Measurements from ENCODE around the gene RBMS3. TPM values are rescaled to one million over a fixed set of nuclear protein-coding genes. Genes with fewer than 3 reads are reported as not detected.
A peak's percentile ranks its signal among the peaks of the same experiment; 100 is the strongest.
"Not testable (repeated sequence)": the region's sequence is repeated elsewhere in the genome, so short reads cannot be mapped to it uniquely, and the experiment has no call there.

Gene RBMS3
- total and polyA plus RNA-seq, 7 donors: 0.46 to 61.9 (median 39.9) TPM

DNA sequence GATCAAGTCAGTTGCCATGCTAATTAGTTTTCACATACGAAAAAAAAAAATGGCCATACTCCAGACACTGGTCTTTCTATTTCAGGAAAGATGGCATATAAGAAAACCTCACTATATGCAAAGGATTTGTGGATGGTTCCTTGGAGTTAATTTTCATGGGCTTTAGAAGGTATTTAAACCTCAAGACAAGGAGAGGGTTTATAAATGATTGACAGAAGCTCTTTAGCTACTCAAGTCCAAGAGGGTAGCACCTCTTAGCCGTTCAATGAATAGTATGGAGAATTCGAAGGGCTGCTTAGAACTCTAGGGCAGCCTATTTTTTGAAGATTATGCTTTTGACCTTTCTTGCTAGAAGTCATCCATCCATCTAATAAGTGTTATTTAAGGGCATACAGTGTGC is 41.7 kb downstream of the RBMS3 start:
- H3K36me3 ChIP-seq: no peaks in the 10 kb centered on the region
- 81 to 82% methylated on average over 3 of the region's 3 CpGs for WGBS, 2 donors
- intact Hi-C loops (cut with DNase I): no loop called here

DNA sequence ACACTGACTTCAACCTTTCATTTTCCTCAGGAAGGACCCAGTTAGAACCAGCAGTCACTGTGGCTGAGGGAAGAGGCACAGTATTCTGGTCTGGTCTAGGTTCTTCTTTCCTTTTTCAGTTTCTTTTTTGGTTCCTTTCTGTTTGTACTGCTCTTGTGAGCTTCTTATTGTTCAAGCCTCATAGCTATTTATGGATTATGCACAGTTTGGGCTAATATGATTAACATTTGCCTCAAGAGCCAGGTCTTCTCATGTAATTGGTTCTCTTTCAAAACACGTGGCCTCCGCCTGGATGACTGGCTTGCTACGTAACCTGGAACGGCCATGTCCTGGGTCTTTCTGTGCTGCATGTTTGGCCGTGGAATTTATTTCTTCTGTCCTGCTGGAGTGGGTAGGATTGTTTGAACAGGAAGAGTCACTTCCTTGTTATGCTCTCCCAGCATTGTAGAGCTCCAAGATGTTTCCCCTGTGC is 43.3 kb downstream of the RBMS3 start:
- peaks cover 0 to 58% (median 28%) of the 10 kb centered on the region in 4 donors for H3K4me1 ChIP-seq
- 54 to 62% methylated on average over 5 of the region's 5 CpGs for WGBS, 2 donors
- no peaks in the 10 kb centered on the region for H3K27me3 ChIP-seq
- DNase-seq: peak; percentile 80
- no peaks in the 10 kb centered on the region for H3K36me3 ChIP-seq
- no peak for TF ChIP-seq POLR2A (IDR thresholded peaks at IDR 0.05)
- no peak for TF ChIP-seq EP300 (IDR thresholded peaks at IDR 0.05)
- TF ChIP-seq POLR2AphosphoS5 (IDR thresholded peaks at IDR 0.05): peak in 1 of 4 donors; percentile 12
- TF ChIP-seq, protein P1, sequence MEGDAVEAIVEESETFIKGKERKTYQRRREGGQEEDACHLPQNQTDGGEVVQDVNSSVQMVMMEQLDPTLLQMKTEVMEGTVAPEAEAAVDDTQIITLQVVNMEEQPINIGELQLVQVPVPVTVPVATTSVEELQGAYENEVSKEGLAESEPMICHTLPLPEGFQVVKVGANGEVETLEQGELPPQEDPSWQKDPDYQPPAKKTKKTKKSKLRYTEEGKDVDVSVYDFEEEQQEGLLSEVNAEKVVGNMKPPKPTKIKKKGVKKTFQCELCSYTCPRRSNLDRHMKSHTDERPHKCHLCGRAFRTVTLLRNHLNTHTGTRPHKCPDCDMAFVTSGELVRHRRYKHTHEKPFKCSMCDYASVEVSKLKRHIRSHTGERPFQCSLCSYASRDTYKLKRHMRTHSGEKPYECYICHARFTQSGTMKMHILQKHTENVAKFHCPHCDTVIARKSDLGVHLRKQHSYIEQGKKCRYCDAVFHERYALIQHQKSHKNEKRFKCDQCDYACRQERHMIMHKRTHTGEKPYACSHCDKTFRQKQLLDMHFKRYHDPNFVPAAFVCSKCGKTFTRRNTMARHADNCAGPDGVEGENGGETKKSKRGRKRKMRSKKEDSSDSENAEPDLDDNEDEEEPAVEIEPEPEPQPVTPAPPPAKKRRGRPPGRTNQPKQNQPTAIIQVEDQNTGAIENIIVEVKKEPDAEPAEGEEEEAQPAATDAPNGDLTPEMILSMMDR (IDR thresholded peaks at IDR 0.05): no peak
- peak overlapping the region; percentile 53 to 79 (median 72) for H3K27ac ChIP-seq
- H3K4me3 ChIP-seq: peak overlapping the region in 3 of 4 donors; percentile 5 to 34 (median 29)
- no peaks in the 10 kb centered on the region for H3K9me3 ChIP-seq
- intact Hi-C loops (cut with DNase I): no loop called here

More for the DNA sequence above, 41.7 kb downstream of the RBMS3 start:
- Histone ChIP-seq H3K4me1 (peaks cover 0 to 69% (median 45%) of the 10 kb centered on the region in 4 donors), H3K27ac (peak overlapping the region in 1 of 4 donors; percentile 44), H3K9me3 (no peaks in the 10 kb centered on the region), H3K4me3 (no peak overlapping the region), H3K27me3 (no peaks in the 10 kb centered on the region)
- no peak for DNase-seq
- TF ChIP-seq POLR2A (IDR thresholded peaks at IDR 0.05) (no peak), EP300 (IDR thresholded peaks at IDR 0.05) (no peak), POLR2AphosphoS5 (IDR thresholded peaks at IDR 0.05) (no peak)
- TF ChIP-seq, protein P1 (IDR thresholded peaks at IDR 0.05): no peak

DNA sequence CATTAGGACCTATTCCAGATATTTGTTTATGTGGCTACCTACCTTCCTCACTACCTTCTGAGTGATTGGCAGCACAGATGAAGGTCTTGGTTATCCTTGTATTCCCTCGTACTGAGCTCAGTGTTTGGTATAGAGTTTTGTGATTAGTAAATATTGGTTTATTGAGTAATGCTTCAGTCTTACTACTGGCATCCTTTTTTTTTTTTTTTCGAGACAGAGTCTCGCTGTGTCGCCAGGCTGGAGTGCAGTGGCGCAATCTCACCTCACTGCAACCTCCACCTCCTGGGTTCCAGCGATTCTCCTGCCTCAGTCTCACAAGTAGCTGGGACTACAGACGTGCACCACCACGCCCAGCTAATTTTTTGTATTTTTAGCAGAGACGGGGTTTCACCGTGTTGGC is 45.7 kb downstream of the RBMS3 start:
- H3K27me3 ChIP-seq; intact Hi-C loops (cut with DNase I); H3K4me3 ChIP-seq; H3K36me3 ChIP-seq; H3K9me3 ChIP-seq; H3K27ac ChIP-seq; DNase-seq: not testable (repeated sequence)
- WGBS, 2 donors: 92% methylated on average over 10 of the region's 10 CpGs
- peaks cover 0 to 51% (median 34%) of the 10 kb centered on the region in 4 donors for H3K4me1 ChIP-seq

DNA sequence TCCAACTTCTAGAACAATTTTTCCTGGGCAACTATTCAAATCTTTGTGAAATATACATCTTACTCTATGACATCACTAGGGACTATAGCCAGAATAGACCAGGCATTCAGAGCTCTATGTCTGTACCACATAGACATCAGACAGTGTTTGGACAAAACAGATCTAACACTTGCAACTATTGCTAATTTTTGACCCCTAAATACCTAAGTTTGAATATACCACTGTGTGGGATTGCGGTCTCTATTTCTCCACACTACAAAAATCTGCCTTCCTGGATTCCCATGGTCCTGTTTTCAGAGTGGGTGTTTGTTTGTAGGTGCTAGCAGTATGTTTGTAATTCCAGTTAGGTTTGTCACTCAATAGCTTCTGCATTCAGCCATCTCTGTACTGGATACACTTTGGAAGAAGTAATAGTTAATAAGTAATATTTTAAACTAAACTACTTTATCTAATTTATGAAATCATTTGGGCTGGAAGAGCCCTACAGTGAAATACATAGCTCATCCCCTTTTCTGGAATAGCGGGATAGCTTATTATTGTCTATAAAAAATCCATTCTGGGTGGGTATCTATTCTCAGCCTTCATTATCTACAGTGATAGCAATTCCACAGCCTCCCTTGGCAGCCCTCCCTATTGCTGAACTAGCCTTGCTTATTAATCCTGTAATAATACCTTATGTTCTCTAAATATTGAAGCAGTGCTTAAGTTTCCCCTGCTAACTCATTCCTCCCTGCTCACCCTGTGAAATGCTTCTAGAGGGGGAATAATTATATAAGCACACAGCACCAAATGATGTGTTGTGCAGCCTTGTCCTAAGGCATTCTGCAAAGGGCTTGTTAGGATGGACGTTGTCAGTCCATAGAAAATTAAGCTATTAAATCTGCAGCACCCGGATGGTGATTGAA is 49.4 kb downstream of the RBMS3 start:
- Histone ChIP-seq H3K27ac (peak overlapping the region in 3 of 4 donors; percentile 70 to 88 (median 88)), H3K4me1 (peaks cover 0 to 57% (median 44%) of the 10 kb centered on the region in 4 donors), H3K9me3 (no peaks in the 10 kb centered on the region), H3K4me3 (no peak overlapping the region), H3K27me3 (no peaks in the 10 kb centered on the region), H3K36me3 (no peaks in the 10 kb centered on the region)
- no peak for TF ChIP-seq POLR2AphosphoS5 (IDR thresholded peaks at IDR 0.05)
- intact Hi-C loops (cut with DNase I): loop anchor here (5.0 kb wide), 1 partner anchor 48 kb away; the partner anchor contains the start of gene RBMS3
- WGBS, 2 donors: 88 to 89% methylated on average over 4 of the region's 4 CpGs
- DNase-seq: no peak

DNA sequence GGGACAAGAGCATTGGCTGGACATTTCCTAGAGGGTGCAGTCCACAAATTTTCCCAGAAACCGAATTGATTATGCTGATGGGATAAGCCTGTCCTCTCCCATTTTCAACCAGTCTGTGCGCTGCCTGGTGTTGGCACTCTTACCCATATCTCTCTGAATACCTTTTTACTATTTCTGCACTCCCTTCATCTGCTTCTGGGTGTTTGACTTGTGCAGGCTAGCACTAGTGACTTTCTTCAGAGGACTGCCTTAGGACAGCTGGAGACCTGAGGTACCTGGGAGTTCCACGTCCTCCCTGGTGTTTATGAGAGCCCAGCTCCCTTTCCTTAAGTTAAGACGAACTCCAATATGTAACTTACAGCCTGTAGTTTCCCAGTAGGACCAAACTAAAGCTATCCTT is 50.2 kb downstream of the RBMS3 start:
- Histone ChIP-seq H3K36me3 (no peaks in the 10 kb centered on the region), H3K4me3 (no peak overlapping the region), H3K27me3 (no peaks in the 10 kb centered on the region), H3K27ac (peak overlapping the region; percentile 51 to 88 (median 79)), H3K4me1 (peaks cover 0 to 60% (median 46%) of the 10 kb centered on the region in 4 donors), H3K9me3 (no peaks in the 10 kb centered on the region)
- DNase-seq: no peak
- intact Hi-C loops (cut with DNase I): loop anchor here (5.0 kb wide), 1 partner anchor 49 kb away; the partner anchor contains the start of gene RBMS3
- WGBS, 2 donors: 81% methylated on average over 4 of the region's 4 CpGs
- no peak for TF ChIP-seq EP300 (IDR thresholded peaks at IDR 0.05)
- TF ChIP-seq POLR2AphosphoS5 (IDR thresholded peaks at IDR 0.05): no peak
- TF ChIP-seq, protein P1 (IDR thresholded peaks at IDR 0.05): no peak
- no peak for TF ChIP-seq POLR2A (IDR thresholded peaks at IDR 0.05)
